IPS-11a (cell line): Measurements from ENCODE around the gene BAIAP2.
"Not testable (repeated sequence)": the region's sequence is repeated elsewhere in the genome, so short reads cannot be mapped to it uniquely, and the experiment has no call there.

Experiments
- H3K4me3 ChIP-seq: one replicate; pipeline ENCODE4 v1.5.1; 2013; ENCODE audit warnings: low read depth, low read length, control low read depth

Gene BAIAP2

GRCh38 chr17:81066072-81066471 lies 31.1 kb downstream of the BAIAP2 start:
- H3K4me3 ChIP-seq = no peak overlapping the region

- no peak overlapping the region for H3K4me3 ChIP-seq
Observed at GRCh38 chr17:81066771-81067315, 31.9 kb downstream of the BAIAP2 start.

- no peak overlapping the region for H3K4me3 ChIP-seq
Observed at GRCh38 chr17:81067391-81067811, 32.5 kb downstream of the BAIAP2 start.

GRCh38 chr17:81068411-81069134 lies 33.6 kb downstream of the BAIAP2 start:
- H3K4me3 ChIP-seq = no peak overlapping the region

GRCh38 chr17:81069135-81069645 lies 34.2 kb downstream of the BAIAP2 start:
- H3K4me3 ChIP-seq = no peak overlapping the region

- H3K4me3 ChIP-seq = no peak overlapping the region
Observed at GRCh38 chr17:81070541-81071246, 35.7 kb downstream of the BAIAP2 start.

GRCh38 chr17:81071761-81072741 lies 37.1 kb downstream of the BAIAP2 start:
- H3K4me3 ChIP-seq = no peak overlapping the region

- H3K4me3 ChIP-seq = no peak overlapping the region
Observed at GRCh38 chr17:81073967-81074839, 39.3 kb downstream of the BAIAP2 start.

- H3K4me3 ChIP-seq = no peak overlapping the region
Observed at GRCh38 chr17:81074875-81075274, 39.9 kb downstream of the BAIAP2 start.

GRCh38 chr17:81075307-81075706 lies 40.4 kb downstream of the BAIAP2 start:
- no peak overlapping the region for H3K4me3 ChIP-seq

GRCh38 chr17:81076141-81076679 lies 41.3 kb downstream of the BAIAP2 start:
- H3K4me3 ChIP-seq = no peak overlapping the region

GRCh38 chr17:81078026-81078913 lies 43.3 kb downstream of the BAIAP2 start:
- not testable (repeated sequence) for H3K4me3 ChIP-seq

- no peak overlapping the region for H3K4me3 ChIP-seq
Observed at GRCh38 chr17:81080019-81080418, 45.1 kb downstream of the BAIAP2 start.

- H3K4me3 ChIP-seq = no peak overlapping the region
Observed at GRCh38 chr17:81081222-81082176, 46.5 kb downstream of the BAIAP2 start.

- H3K4me3 ChIP-seq = no peak overlapping the region
Observed at GRCh38 chr17:81082177-81083073, 47.5 kb downstream of the BAIAP2 start.

- H3K4me3 ChIP-seq = no peak overlapping the region
Observed at GRCh38 chr17:81083125-81083765, 48.3 kb downstream of the BAIAP2 start.
